Measurements from ENCODE around the gene ZNF385B.

The ZNF385B gene

DNA sequence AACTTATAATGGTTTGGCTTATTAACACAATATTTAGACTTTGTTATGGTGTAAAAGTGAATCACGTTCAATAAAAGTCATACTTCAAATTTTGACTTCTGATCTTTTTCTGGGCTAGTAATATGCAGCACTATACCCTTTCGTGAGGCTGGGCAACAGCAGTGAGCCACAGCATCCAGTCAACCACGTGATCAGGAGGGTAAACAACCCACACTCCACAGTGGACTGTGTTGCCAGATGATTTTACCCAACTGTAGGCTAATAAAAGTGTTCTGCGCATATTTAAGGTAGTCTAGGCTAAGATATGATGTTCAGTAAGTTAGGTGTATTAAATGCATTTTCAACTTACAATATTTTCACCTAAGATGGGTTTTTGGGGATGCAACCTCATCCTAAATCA, 148.6 kb downstream of the ZNF385B start:
- Histone ChIP-seq H3K9me2 (ENCODE audit: low read depth, low read length) (no peaks in the 10 kb centered on the region), H3K27me3 (ENCODE audit: insufficient read depth, low read length) (no peaks in the 10 kb centered on the region), H3K27ac (ENCODE audit: low read depth, low read length, poor library complexity, severe bottlenecking) (no peak overlapping the region), H3K9me3 (ENCODE audit: low read length) (no peaks in the 10 kb centered on the region), H4K20me1 (ENCODE audit: insufficient read depth, low read length) (no peaks in the 10 kb centered on the region), H3K79me2 (ENCODE audit: insufficient read depth, low read length) (no peaks in the 10 kb centered on the region), H3K4me3 (ENCODE audit: low read depth, low read length, poor library complexity, severe bottlenecking) (no peak overlapping the region), H3F3A (ENCODE audit: insufficient read depth, low read length) (no peaks in the 10 kb centered on the region), H3K36me3 (ENCODE audit: insufficient read depth, low read length) (no peaks in the 10 kb centered on the region), H3K9ac (ENCODE audit: low read length) (no peak overlapping the region), H3K4me2 (ENCODE audit: low read length) (no peak overlapping the region), H3K4me1 (ENCODE audit: insufficient read depth, low read length, severe bottlenecking) (no peaks in the 10 kb centered on the region), H2AFZ (ENCODE audit: low read length) (no peak overlapping the region)
- TF ChIP-seq, protein P1, sequence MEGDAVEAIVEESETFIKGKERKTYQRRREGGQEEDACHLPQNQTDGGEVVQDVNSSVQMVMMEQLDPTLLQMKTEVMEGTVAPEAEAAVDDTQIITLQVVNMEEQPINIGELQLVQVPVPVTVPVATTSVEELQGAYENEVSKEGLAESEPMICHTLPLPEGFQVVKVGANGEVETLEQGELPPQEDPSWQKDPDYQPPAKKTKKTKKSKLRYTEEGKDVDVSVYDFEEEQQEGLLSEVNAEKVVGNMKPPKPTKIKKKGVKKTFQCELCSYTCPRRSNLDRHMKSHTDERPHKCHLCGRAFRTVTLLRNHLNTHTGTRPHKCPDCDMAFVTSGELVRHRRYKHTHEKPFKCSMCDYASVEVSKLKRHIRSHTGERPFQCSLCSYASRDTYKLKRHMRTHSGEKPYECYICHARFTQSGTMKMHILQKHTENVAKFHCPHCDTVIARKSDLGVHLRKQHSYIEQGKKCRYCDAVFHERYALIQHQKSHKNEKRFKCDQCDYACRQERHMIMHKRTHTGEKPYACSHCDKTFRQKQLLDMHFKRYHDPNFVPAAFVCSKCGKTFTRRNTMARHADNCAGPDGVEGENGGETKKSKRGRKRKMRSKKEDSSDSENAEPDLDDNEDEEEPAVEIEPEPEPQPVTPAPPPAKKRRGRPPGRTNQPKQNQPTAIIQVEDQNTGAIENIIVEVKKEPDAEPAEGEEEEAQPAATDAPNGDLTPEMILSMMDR (IDR thresholded peaks at IDR 0.05; ENCODE audit: low read length), result no peak
- TF ChIP-seq EZH2 (IDR thresholded peaks at IDR 0.05; ENCODE audit: borderline replicate concordance, low read length), result no peak

DNA sequence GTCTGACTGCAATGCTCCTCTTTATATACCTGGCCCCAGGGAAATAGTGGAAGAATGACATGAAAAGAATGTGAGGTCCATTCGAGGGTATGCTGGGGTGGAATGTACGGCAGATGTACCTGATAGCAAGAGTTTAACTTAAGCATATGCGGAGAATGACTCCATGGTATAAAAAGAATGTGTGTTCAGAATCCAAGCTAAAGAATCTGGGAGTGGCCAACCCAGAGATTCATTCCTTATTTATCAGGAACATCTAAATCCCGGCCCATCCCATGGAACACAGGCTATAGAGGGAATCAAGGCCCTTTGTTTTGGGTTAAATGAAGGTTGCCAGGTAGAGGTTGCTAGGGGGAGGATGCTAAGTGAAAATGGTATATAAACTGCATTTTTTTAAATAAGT, 150.0 kb downstream of the ZNF385B start:
- H3K4me2 ChIP-seq (ENCODE audit: low read length), result no peak overlapping the region
- no peaks in the 10 kb centered on the region for H3K9me3 ChIP-seq (ENCODE audit: low read length)
- H3K4me3 ChIP-seq (ENCODE audit: low read depth, low read length, poor library complexity, severe bottlenecking), result no peak overlapping the region
- H3K4me1 ChIP-seq (ENCODE audit: insufficient read depth, low read length, severe bottlenecking), result no peaks in the 10 kb centered on the region
- H2AFZ ChIP-seq (ENCODE audit: low read length), result no peak overlapping the region
- no peaks in the 10 kb centered on the region for H3F3A ChIP-seq (ENCODE audit: insufficient read depth, low read length)
- H3K9me2 ChIP-seq (ENCODE audit: low read depth, low read length), result no peaks in the 10 kb centered on the region
- H3K27ac ChIP-seq (ENCODE audit: low read depth, low read length, poor library complexity, severe bottlenecking), result no peak overlapping the region
- H3K36me3 ChIP-seq (ENCODE audit: insufficient read depth, low read length), result no peaks in the 10 kb centered on the region
- TF ChIP-seq, protein P1 (IDR thresholded peaks at IDR 0.05; ENCODE audit: low read length), result no peak
- TF ChIP-seq EZH2 (IDR thresholded peaks at IDR 0.05; ENCODE audit: borderline replicate concordance, low read length), result no peak
- no peak overlapping the region for H3K9ac ChIP-seq (ENCODE audit: low read length)
- no peaks in the 10 kb centered on the region for H3K27me3 ChIP-seq (ENCODE audit: insufficient read depth, low read length)
- no peaks in the 10 kb centered on the region for H3K79me2 ChIP-seq (ENCODE audit: insufficient read depth, low read length)
- no peaks in the 10 kb centered on the region for H4K20me1 ChIP-seq (ENCODE audit: insufficient read depth, low read length)

DNA sequence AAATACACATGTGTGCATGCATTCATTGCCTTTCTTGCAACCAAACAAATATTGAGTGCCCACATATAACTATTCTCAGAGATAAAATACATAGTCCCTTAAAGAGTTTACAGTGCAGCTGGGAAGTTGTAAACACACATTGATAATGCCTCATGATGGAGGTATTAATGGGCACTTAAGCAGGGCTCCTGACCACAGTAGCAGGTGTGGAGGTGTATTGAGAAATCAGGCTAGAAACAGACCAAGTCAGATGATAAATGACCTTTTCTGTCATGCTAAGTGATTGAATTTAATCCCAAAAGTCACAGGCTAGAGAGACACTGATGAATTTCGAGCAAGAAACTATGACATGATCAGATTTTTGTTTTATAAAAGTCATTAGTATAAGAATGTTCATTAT, 157.7 kb downstream of the ZNF385B start:
- no peaks in the 10 kb centered on the region for H4K20me1 ChIP-seq (ENCODE audit: insufficient read depth, low read length)
- no peaks in the 10 kb centered on the region for H3F3A ChIP-seq (ENCODE audit: insufficient read depth, low read length)
- H3K27me3 ChIP-seq (ENCODE audit: insufficient read depth, low read length), result no peaks in the 10 kb centered on the region
- no peak overlapping the region for H3K27ac ChIP-seq (ENCODE audit: low read depth, low read length, poor library complexity, severe bottlenecking)
- H3K4me3 ChIP-seq (ENCODE audit: low read depth, low read length, poor library complexity, severe bottlenecking), result no peak overlapping the region
- H3K4me1 ChIP-seq (ENCODE audit: insufficient read depth, low read length, severe bottlenecking), result no peaks in the 10 kb centered on the region
- TF ChIP-seq, protein P1 (IDR thresholded peaks at IDR 0.05; ENCODE audit: low read length), result no peak
- TF ChIP-seq EZH2 (IDR thresholded peaks at IDR 0.05; ENCODE audit: borderline replicate concordance, low read length), result no peak
- H2AFZ ChIP-seq (ENCODE audit: low read length), result no peak overlapping the region
- H3K79me2 ChIP-seq (ENCODE audit: insufficient read depth, low read length), result no peaks in the 10 kb centered on the region
- no peaks in the 10 kb centered on the region for H3K36me3 ChIP-seq (ENCODE audit: insufficient read depth, low read length)
- no peak overlapping the region for H3K4me2 ChIP-seq (ENCODE audit: low read length)
- H3K9ac ChIP-seq (ENCODE audit: low read length), result no peak overlapping the region
- H3K9me3 ChIP-seq (ENCODE audit: low read length), result no peaks in the 10 kb centered on the region
- no peaks in the 10 kb centered on the region for H3K9me2 ChIP-seq (ENCODE audit: low read depth, low read length)

Measured in OCI-LY1 (cell line).